ENCODE measurements around the gene TMX2. TPM values are rescaled to one million over a fixed set of nuclear protein-coding genes. Genes with fewer than 3 reads are reported as not detected.

Gene TMX2
- total RNA-seq, 2 experiments from 2014 or later: 54.9 to 66.9 TPM

DNA sequence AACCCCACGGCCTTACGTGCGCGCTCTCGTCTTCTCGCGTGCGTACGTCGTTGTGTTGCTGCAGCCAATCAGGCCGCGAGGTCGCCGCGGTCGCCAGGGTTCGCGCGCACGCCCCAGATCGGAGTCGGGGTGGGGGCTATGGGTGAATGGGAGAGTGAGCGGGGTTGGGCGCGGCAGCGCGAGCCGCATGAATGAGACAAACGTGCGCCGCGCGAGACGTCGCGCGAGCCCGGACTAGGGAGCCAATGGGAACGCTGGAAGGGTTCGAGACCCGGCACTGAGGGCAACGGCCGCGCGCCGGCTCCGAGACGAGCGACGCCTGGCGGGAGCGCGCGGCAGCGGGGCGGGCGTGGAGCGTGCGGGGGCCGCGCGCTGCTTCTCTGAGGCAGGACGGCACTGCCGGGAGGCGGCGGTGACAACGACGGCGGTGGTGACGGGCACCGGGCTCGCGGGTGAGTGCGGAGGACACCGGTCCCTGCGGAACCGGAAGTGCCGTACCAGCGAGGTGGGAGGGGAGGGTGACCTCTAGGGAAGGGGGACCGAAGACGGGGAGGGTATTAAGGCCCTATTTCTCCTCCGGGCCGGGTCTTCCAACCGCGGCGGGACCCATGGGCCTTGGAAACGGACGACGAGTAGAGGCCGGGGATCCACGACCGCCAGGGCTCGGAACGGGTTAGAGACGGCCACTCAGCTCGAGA, 44.5 kb upstream of the TMX2 start, which contains the start of gene ZDHHC5:
ZDHHC5 (plus strand) TSS at position 379 of the 698 bp plus-strand sequence. CDS start 4,977 bp downstream, outside the sequence.
- CTCF ChIA-PET (ENCODE audit: unreplicated experiment): interaction anchor here (1.3 to 1.4 kb wide), 2 partner anchors 27 to 174 kb away, joined by 3 to 4 read pairs; no protein-coding TSS in a partner anchor
- intact Hi-C loops (cut with micrococcal nuclease; ENCODE audit: unreplicated experiment): loop anchor here (1.0 to 5.0 kb wide), 6 partner anchors 44 to 909 kb away; partner anchors contain the start of genes LPXN, MED19, SELENOH and TMX2
- H4K20me1 ChIP-seq (ENCODE audit: insufficient read depth, low read length): peaks cover 37% of the 10 kb centered on the region
- H3K4me2 ChIP-seq (ENCODE audit: low read length): peak within 1 kb of the TSS; percentile 94
- BruUV-seq (replicated peaks): no TSS peak
- H3K79me2 ChIP-seq (ENCODE audit: insufficient read depth, low read depth, low read length): peaks cover 48% of the 10 kb centered on the region
- POLR2A ChIA-PET: interaction anchor here (0.5 to 1.8 kb wide), 3 partner anchors 11 to 35 kb away, joined by 4 to 12 read pairs (median 6); partner anchors contain the start of gene CLP1
- no peaks in the 10 kb centered on the region for H3K9me3 ChIP-seq (ENCODE audit: low read length)
- TF ChIP-seq CTCF (conservative IDR thresholded peaks at IDR 0.05; ENCODE audit: low read length): peak; percentile 34
- no peak for TF ChIP-seq EZH2phosphoT487 (IDR thresholded peaks at IDR 0.05; ENCODE audit: borderline replicate concordance, low read depth, low read length)
- peak within 1 kb of the TSS; percentile 88 for H3K27ac ChIP-seq (ENCODE audit: low read depth, low read length, poor library complexity, severe bottlenecking)
- H2AFZ ChIP-seq (ENCODE audit: low read length): peak within 1 kb of the TSS; percentile 90
- H3K4me1 ChIP-seq (ENCODE audit: insufficient read depth, low read length, poor library complexity, severe bottlenecking): peaks cover 23% of the 10 kb centered on the region
- peak; percentile 99 for DNase-seq (ENCODE audit: low spot score)
- no peaks in the 10 kb centered on the region for H3K9me2 ChIP-seq (ENCODE audit: insufficient read depth, low read length)
- H3K36me3 ChIP-seq (ENCODE audit: insufficient read depth, low read length): peaks cover 31% of the 10 kb centered on the region
- peak within 1 kb of the TSS; percentile 94 for H3K4me3 ChIP-seq (ENCODE audit: low read depth, low read length, poor library complexity, severe bottlenecking)

- Histone ChIP-seq H3K27ac (ENCODE audit: low read depth, low read length, poor library complexity, severe bottlenecking) (peak overlapping the region; percentile 88), H4K20me1 (ENCODE audit: insufficient read depth, low read length) (peaks cover 37% of the 10 kb centered on the region), H2AFZ (ENCODE audit: low read length) (peak overlapping the region; percentile 56; the same call in 1 of the 2 replicates), H3K9me2 (ENCODE audit: insufficient read depth, low read length) (no peaks in the 10 kb centered on the region), H3K79me2 (ENCODE audit: insufficient read depth, low read depth, low read length) (peaks cover 53% of the 10 kb centered on the region), H3K9me3 (ENCODE audit: low read length) (no peaks in the 10 kb centered on the region), H3K36me3 (ENCODE audit: insufficient read depth, low read length) (peaks cover 33% of the 10 kb centered on the region), H3K4me3 (ENCODE audit: low read depth, low read length, poor library complexity, severe bottlenecking) (peak overlapping the region; percentile 94), H3K4me2 (ENCODE audit: low read length) (peak overlapping the region; percentile 93), H3K4me1 (ENCODE audit: insufficient read depth, low read length, poor library complexity, severe bottlenecking) (peaks cover 23% of the 10 kb centered on the region)
- POLR2A ChIA-PET: interaction anchor here (0.5 kb wide), 1 partner anchor 29 kb away, joined by 4 read pairs; no protein-coding TSS in a partner anchor
- no peak for TF ChIP-seq EZH2phosphoT487 (IDR thresholded peaks at IDR 0.05; ENCODE audit: borderline replicate concordance, low read depth, low read length)
- no peak for TF ChIP-seq CTCF (conservative IDR thresholded peaks at IDR 0.05; ENCODE audit: low read length)
- DNase-seq (ENCODE audit: low spot score): peak; percentile 62
- BruUV-seq (replicated peaks): no TSS peak
- intact Hi-C loops (cut with micrococcal nuclease; ENCODE audit: unreplicated experiment): loop anchor here (5.0 kb wide), 3 partner anchors 156 to 909 kb away; partner anchors contain the start of genes LPXN and ZFP91
- CTCF ChIA-PET (ENCODE audit: unreplicated experiment): interaction anchor here (1.3 to 1.4 kb wide), 2 partner anchors 27 to 175 kb away, joined by 3 to 4 read pairs; no protein-coding TSS in a partner anchor
Observed at GRCh38 chr11:57668434-57668782, 44.0 kb upstream of the TMX2 start.
